GM18907 (cell line): ENCODE results near the gene CECR2.
"Not testable (repeated sequence)": the region's sequence is repeated elsewhere in the genome, so short reads cannot be mapped to it uniquely, and the experiment has no call there.

Source experiments
- ATAC-seq: cut with Tn5 transposase; IDR thresholded peaks from one replicate; pipeline ENCODE4 v1.9.1; 2021; ENCODE audit warnings: mild to moderate bottlenecking, moderate library complexity; ENCODE audit not compliant: unreplicated experiment

CECR2 gene

DNA sequence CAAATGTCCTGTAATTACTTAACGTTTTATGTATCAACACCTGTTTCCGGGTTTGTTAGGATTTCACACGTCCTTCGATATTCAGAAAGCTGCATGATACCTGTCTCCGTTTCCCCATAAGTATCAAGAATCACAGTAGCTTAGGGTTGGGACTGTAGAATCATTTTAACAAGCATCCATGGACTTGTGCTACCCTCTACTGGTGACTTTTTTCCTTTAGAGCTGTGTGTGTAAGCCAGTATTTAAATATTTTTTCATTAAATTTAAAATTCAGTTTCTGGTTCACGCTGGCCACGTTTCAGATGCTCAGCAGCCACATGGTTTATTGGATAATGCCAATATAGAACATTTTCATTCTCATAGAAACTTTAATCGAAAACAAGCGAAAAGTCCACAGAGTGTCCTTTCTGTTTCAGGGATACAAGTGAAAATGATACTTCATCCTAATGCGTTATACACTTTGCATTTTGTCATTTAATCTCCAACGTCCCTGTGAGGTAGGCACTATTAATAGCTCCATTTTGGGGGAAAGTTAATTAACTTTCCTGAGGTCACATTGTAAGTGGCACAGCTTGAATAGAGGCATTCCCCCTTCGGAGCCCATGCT, 132.5 kb downstream of the CECR2 start:
- no peak for ATAC-seq

- no peak for ATAC-seq
Observed at GRCh38 chr22:17508110-17508509, 138.8 kb downstream of the CECR2 start.

DNA sequence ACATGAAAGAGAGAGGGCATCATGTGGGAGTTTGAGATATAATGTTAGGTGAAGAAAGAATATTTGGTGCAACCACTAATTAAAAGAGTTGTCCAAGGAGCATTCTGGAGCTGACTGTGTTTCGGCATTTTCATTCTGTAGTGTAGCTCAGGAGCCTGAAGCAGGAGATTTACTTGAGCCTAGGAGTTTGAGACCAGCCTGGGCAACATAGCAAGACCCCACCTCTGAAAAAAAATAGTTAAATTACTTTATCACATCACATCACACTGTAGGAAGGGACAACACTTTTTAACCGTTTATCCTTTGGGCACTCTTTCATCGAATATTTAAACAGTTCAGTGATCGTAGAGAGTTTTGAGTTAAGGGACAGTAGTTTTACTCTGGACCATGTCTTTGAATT, 143.7 kb downstream of the CECR2 start:
- no peak for ATAC-seq

DNA sequence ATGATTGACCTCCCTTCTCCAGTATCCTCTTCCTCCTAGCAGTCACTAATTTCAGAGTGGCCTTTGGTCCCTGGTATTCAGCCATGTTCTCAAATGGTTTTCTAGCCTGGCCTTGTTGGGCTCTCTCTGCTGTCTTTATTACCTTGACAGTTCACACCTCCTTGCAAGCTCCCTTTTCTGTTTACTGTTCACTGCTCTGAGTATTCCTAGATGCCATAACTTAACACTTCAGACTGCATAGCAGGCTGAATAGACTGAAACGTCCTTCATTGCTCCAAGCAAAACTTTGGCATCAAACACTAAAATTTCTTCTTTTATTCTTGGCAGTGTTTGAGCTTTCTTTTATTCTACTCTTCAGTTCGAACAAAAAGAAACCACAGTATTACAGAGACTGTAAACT, 144.4 kb downstream of the CECR2 start:
- ATAC-seq: no peak

DNA sequence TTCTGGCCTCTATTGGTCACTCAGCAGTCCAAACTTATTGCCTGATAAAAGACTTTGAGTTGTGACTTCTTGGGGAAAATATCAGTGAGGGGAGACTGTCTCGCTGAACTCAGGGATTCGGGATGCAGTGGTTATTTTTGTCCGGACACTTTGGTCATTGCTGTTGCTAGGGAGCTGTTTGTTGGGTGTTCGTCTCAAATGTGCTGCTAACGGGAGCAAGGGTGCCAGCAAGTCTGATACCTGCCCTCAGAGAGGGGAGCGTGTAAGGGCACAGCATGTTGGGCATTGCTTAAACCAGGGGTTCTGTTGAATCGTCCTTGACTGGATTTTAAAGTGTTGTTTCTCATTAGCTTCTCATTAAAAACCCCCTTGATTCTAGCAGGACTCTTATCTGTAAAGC, 144.8 kb downstream of the CECR2 start:
- ATAC-seq: no peak

DNA sequence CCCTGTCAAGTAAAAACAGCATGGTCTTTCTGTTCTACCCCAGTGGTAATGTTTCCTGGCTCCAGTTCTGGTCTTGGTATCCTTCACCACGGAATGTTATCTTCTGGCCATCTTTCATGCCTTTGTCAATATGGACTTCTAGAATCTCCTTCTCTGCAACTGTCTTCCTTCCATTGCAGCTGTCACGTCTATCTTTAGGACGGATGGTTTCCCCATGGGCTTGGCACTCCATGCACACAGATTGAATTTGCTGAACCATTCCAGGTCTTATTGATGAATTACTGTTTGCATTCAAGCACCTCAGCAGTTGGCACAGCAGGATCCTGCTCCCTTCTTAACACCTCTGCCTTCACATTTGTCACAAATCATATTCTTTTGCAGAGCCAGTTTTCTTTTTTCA, 149.1 kb downstream of the CECR2 start:
- ATAC-seq: no peak

DNA sequence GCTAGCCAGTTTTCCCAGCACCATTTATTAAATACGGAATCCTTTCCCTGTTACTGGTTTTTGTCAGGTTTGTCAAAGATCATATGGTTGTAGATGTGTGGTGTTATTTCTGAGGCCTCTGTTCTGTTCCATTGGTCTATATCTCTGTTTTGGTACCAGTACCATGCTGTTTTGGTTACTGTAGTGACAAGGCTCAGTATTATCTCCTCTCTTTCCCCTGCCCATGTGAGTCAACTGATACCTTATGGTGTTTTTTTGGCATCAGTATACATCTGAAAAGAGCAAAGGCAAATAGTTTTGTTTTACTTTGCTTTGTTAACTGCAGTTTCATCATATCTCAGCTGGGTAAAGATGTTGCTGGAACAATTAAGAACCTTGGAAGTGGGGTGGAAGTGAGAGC, 152.7 kb downstream of the CECR2 start:
- not testable (repeated sequence) for ATAC-seq

DNA sequence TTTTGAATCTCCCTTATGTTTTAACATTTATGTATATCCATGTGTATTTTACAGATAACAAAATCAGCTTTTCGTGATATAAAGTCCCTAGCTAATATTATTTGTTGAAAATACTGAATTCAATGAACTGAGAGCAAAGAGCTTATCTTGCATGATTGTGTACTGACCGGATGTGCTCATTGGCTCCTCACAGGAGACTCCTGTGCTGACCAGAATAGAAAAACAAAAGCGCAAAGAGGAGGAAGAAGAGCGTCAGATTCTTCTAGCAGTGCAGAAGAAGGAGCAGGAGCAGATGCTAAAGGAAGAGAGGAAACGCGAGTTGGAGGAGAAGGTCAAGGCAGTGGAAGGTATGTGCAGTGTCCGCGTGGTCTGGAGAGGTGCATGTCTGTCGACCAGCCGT, 154.7 kb downstream of the CECR2 start:
- ATAC-seq: no peak

GRCh38 chr22:17536269-17536668, 167.0 kb downstream of the CECR2 start:
- ATAC-seq: no peak

DNA sequence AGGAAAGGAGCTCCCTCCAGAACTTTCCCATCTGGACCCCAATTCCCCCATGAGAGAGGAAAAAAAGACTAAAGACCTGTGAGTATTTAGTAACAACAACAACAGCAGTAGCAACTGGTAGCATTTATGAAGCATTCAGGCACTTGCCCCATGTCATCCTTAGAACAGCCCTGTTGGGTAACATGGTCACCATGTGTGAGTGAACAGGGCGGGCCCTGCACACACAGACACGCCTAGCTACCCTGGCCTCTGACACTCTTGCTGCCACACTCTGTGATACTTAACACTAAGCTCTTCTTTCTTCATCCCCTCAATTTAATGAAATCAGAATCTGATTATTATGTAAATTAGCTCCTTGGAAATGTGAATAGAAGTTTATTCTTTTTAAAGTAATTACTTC, 167.9 kb downstream of the CECR2 start:
- ATAC-seq: no peak

DNA sequence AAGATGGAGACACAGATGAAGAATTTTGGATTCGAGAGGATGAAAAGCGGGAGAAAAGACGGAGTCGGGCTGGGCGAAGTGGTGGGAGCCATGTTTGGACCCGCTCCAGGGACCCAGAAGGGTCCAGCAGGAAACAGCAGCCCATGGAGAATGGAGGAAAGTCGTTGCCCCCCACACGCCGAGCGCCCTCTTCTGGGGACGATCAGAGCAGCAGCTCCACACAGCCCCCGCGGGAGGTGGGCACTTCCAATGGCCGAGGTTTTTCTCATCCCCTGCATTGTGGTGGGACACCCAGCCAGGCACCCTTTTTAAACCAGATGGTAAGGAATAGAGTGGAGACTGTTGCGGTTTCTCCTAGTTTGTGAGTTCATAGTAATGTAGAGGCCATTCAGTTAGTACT, 171.2 kb downstream of the CECR2 start:
- ATAC-seq: no peak

DNA sequence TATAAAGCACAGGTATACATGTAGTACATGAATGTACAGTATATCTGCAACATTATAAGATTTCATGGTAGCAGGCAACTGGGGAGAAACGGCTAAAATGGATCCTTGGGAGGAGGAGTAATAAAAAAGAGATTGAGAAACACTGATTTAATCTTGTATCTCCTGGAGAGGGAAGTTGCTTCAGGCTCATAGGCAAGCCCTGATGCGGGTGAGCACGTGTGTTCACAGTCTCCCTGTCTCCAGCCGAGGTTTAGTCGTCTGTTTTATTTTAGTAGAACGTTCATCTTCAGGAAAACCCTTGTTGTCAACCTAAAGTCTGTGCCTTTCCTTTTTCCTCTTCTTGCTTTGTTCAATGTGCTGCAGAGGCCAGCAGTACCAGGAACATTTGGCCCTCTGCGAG, 172.2 kb downstream of the CECR2 start:
- no peak for ATAC-seq

GRCh38 chr22:17542452-17542851, 173.2 kb downstream of the CECR2 start:
- ATAC-seq: no peak

GRCh38 chr22:17548010-17548755, 178.9 kb downstream of the CECR2 start:
- no peak for ATAC-seq

- no peak for ATAC-seq
Observed at GRCh38 chr22:17548756-17549035, 179.4 kb downstream of the CECR2 start.

DNA sequence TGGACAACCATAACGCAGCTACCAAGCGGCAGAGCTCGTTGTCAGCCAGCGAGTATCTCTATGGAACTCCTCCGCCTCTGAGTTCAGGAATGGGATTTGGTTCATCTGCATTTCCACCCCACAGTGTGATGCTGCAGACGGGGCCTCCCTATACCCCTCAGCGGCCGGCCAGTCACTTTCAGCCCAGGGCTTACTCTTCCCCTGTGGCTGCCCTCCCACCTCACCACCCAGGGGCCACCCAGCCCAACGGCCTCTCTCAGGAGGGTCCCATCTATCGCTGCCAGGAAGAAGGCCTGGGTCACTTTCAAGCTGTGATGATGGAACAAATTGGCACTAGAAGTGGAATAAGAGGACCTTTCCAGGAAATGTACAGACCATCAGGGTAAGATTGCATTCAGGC, 179.9 kb downstream of the CECR2 start:
- ATAC-seq: no peak

- no peak for ATAC-seq
Observed at GRCh38 chr22:17549655-17550054, 180.4 kb downstream of the CECR2 start.

DNA sequence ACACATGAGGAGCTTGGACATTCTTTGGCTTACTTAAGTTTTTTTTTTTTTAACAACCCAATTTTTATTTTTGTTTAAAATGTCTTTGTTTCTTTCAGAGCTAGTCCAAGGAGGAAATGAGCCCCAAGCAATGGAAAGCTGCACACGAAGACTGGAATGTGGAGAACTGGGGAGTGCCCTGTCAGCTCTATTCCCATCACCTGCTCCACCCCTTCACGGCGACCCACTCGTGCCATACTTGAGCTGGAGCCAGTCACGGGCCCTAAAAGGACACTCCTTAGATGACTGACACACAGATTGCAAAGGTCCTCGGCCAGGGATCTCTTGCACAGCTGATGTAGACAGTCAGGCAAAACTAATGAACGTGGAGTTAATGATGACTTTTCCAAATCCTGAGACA, 183.5 kb downstream of the CECR2 start:
- ATAC-seq: no peak

DNA sequence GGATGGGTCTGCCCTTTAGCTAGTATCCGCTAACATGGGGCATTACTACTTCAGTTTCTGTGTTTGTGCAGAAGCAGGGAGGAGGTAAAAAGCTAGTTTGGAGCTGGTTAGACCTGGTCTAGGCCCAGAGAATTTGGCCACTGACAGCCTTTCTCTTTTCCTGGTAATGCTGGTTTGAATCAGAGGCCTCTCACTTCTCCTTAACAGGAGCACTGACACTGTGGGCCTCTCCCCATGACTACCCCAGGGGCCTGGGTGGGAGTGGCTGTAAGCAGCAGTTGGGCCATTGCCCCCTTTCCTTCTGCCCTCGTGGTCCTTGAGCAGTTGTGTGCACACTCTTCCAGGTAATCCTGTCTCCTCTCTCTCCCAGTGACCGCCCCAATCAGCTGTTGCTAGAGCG, 185.6 kb downstream of the CECR2 start:
- no peak for ATAC-seq

GRCh38 chr22:17559188-17559587, 189.9 kb downstream of the CECR2 start:
- ATAC-seq: no peak

- ATAC-seq: no peak
Observed at GRCh38 chr22:17562906-17563870, 193.9 kb downstream of the CECR2 start, which contains the start of gene SLC25A18. Gene SLC25A18 (plus strand): TSS chr22:17563498. CDS start chr22:17579945, 16,447 bp downstream.

- ATAC-seq: no peak
Observed at GRCh38 chr22:17563936-17564391, 194.7 kb downstream of the CECR2 start.
